Testis (tissue), 2 donors: ENCODE data around the gene ECHDC3.

Experiments
- CTCF ChIP-seq, 3 experiments: fragments of 450-650 bp in 2 of 3; fragments of 200-600 bp in 1 of 3; sonication (generic) in 1 of 3; IDR thresholded peaks; one replicate each; pipeline ENCODE4 v1.5.1; 2016 to 2019; ENCODE audit warnings: antibody characterized with exemption in 3 of 3, mild to moderate bottlenecking in 2 of 3, moderate library complexity in 1 of 3
- POLR2A ChIP-seq: fragments of 450-650 bp; IDR thresholded peaks from one replicate; pipeline ENCODE4 v1.6.1; 2017; ENCODE audit warnings: antibody characterized with exemption, mild to moderate bottlenecking, moderate library complexity

GRCh38 chr10:11730779-11731178 is 11.4 kb upstream of the ECHDC3 start:
- TF ChIP-seq CTCF (IDR thresholded peaks at IDR 0.05) (no peak), POLR2A (no peak)
